A549 (cell line): Measurements from ENCODE around the gene MSI2.

ENCODE experiments used
- CEBPB ChIP-seq, 2 experiments: fragments of >200 bp in 1 of 2; sonication (Bioruptor Twin) in 1 of 2; formaldehyde crosslinking in 1 of 2; IDR thresholded peaks; 2 replicates each; pipeline ENCODE4 v1.6.1; 2012 to 2016
- CHD2 ChIP-seq: fragments of 150-350 bp; IDR thresholded peaks from 2 replicates; pipeline ENCODE4 v1.6.1; 2014; ENCODE audit warnings: low read length; ENCODE audit not compliant: partially characterized antibody
- HOXA7 ChIP-seq: fragments of 250-450 bp; sonication (Bioruptor Pico); IDR thresholded peaks from 2 replicates; pipeline ENCODE4 v1.5.0; 2020; ENCODE audit warnings: mild to moderate bottlenecking, moderate library complexity
- MAFK ChIP-seq: fragments of 450-650 bp; IDR thresholded peaks from 2 replicates; pipeline ENCODE4 v1.6.1; 2014; ENCODE audit not compliant: partially characterized antibody
- POLR2A ChIP-seq: IDR thresholded peaks from 2 replicates; pipeline ENCODE4 v1.6.1; 2012; ENCODE audit warnings: mild to moderate bottlenecking, low read length
- RFX5 ChIP-seq: fragments of 450-650 bp; IDR thresholded peaks from 2 replicates; pipeline ENCODE4 v1.7.1; 2014; ENCODE audit warnings: antibody characterized with exemption, mild to moderate bottlenecking, moderate library complexity
- RNF2 ChIP-seq: fragments of 200-600 bp; sonication (generic); IDR thresholded peaks from 2 replicates; pipeline ENCODE4 v1.6.1; 2016; ENCODE audit warnings: low read depth, mild to moderate bottlenecking, antibody characterized with exemption, moderate library complexity, borderline replicate concordance
- ZSCAN20 ChIP-seq: fragments of 250-450 bp; sonication (Bioruptor Pico); IDR thresholded peaks from 2 replicates; pipeline ENCODE4 v1.8.0; 2022; ENCODE audit warnings: mild to moderate bottlenecking, moderate library complexity
- TF ChIP-seq, protein P1 (sequence below): fragments of >200 bp; sonication (Bioruptor Twin); formaldehyde crosslinking; IDR thresholded peaks from 3 replicates; pipeline ENCODE4 v1.5.1; 2016
- TF ChIP-seq, protein P2 (sequence below): IDR thresholded peaks from 2 replicates; pipeline ENCODE4 v1.6.1; 2012
- TF ChIP-seq, protein P3 (sequence below): fragments of 200-600 bp; sonication (generic); IDR thresholded peaks from 2 replicates; pipeline ENCODE4 v1.6.1; 2016; ENCODE audit warnings: antibody characterized with exemption, mild to moderate bottlenecking, moderate library complexity
- TF ChIP-seq, protein P4 (sequence below): fragments of 450-650 bp; IDR thresholded peaks from 2 replicates; pipeline ENCODE4 v1.6.1; 2014; ENCODE audit warnings: antibody characterized with exemption
- TF ChIP-seq, protein P5 (sequence below): IDR thresholded peaks from 2 replicates; pipeline ENCODE4 v1.6.1; 2012; ENCODE audit warnings: low read depth, borderline replicate concordance

DNA sequence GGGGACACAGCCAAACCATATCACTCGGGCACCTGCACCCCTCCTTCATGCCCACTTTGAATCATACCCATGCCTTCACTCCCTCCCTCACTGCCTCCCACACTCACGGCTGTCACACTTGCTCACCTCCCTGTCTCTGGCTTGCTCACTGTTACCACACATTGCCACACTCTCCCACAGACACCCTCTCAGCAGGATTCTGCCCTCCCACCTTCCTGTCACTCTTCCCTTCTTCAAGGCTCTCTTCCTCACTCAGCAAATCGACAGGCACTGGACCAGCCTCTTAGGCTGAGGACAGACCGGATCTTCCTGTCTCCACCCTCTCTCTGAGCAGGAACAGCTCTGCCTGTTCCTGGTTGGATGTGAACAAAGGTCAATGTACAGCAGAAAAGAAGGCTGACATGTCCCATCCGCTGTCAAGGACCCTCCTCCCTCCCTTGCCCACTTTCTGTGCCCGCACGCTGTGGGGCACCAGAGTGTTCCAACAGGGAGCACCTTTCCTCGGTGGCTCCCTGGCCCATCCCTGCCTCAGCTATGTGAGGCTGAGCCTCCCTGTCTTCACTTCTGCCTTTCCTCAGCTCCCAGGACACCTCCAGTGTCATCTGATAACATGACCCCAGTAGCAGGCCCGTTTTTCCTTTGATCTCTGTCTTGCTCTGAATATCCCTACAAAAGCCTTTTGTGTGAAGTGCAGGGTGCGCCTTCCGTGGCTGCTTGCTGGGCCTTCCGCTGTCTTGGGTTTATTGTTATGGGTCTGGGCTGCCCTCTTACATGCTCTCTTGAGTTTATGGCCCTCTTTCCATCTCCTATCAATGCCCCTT lies 441.8 kb downstream of the MSI2 start:
- no peak for TF ChIP-seq RNF2
- TF ChIP-seq, protein P1, sequence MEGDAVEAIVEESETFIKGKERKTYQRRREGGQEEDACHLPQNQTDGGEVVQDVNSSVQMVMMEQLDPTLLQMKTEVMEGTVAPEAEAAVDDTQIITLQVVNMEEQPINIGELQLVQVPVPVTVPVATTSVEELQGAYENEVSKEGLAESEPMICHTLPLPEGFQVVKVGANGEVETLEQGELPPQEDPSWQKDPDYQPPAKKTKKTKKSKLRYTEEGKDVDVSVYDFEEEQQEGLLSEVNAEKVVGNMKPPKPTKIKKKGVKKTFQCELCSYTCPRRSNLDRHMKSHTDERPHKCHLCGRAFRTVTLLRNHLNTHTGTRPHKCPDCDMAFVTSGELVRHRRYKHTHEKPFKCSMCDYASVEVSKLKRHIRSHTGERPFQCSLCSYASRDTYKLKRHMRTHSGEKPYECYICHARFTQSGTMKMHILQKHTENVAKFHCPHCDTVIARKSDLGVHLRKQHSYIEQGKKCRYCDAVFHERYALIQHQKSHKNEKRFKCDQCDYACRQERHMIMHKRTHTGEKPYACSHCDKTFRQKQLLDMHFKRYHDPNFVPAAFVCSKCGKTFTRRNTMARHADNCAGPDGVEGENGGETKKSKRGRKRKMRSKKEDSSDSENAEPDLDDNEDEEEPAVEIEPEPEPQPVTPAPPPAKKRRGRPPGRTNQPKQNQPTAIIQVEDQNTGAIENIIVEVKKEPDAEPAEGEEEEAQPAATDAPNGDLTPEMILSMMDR, result no peak
- TF ChIP-seq, protein P2, sequence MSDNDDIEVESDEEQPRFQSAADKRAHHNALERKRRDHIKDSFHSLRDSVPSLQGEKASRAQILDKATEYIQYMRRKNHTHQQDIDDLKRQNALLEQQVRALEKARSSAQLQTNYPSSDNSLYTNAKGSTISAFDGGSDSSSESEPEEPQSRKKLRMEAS, result no peak
- no peak for TF ChIP-seq POLR2A
- TF ChIP-seq MAFK, result no peak
- TF ChIP-seq, protein P3, sequence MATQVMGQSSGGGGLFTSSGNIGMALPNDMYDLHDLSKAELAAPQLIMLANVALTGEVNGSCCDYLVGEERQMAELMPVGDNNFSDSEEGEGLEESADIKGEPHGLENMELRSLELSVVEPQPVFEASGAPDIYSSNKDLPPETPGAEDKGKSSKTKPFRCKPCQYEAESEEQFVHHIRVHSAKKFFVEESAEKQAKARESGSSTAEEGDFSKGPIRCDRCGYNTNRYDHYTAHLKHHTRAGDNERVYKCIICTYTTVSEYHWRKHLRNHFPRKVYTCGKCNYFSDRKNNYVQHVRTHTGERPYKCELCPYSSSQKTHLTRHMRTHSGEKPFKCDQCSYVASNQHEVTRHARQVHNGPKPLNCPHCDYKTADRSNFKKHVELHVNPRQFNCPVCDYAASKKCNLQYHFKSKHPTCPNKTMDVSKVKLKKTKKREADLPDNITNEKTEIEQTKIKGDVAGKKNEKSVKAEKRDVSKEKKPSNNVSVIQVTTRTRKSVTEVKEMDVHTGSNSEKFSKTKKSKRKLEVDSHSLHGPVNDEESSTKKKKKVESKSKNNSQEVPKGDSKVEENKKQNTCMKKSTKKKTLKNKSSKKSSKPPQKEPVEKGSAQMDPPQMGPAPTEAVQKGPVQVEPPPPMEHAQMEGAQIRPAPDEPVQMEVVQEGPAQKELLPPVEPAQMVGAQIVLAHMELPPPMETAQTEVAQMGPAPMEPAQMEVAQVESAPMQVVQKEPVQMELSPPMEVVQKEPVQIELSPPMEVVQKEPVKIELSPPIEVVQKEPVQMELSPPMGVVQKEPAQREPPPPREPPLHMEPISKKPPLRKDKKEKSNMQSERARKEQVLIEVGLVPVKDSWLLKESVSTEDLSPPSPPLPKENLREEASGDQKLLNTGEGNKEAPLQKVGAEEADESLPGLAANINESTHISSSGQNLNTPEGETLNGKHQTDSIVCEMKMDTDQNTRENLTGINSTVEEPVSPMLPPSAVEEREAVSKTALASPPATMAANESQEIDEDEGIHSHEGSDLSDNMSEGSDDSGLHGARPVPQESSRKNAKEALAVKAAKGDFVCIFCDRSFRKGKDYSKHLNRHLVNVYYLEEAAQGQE, result no peak
- TF ChIP-seq CHD2, result no peak
- TF ChIP-seq, protein P4, sequence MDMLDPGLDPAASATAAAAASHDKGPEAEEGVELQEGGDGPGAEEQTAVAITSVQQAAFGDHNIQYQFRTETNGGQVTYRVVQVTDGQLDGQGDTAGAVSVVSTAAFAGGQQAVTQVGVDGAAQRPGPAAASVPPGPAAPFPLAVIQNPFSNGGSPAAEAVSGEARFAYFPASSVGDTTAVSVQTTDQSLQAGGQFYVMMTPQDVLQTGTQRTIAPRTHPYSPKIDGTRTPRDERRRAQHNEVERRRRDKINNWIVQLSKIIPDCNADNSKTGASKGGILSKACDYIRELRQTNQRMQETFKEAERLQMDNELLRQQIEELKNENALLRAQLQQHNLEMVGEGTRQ, result no peak
- TF ChIP-seq CEBPB (IDR thresholded peaks at IDR 0.05), result no peak
- TF ChIP-seq, protein P5, sequence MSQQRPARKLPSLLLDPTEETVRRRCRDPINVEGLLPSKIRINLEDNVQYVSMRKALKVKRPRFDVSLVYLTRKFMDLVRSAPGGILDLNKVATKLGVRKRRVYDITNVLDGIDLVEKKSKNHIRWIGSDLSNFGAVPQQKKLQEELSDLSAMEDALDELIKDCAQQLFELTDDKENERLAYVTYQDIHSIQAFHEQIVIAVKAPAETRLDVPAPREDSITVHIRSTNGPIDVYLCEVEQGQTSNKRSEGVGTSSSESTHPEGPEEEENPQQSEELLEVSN, result no peak
- TF ChIP-seq HOXA7, result no peak
- no peak for TF ChIP-seq RFX5
- TF ChIP-seq ZSCAN20, result no peak
